GM10847 (cell line): Measurements from ENCODE around the gene NPPC.

ENCODE experiments used
- POLR2A ChIP-seq: IDR thresholded peaks from 2 replicates; pipeline ENCODE4 v1.6.1; 2011; ENCODE audit not compliant: insufficient read length; ENCODE audit errors: extremely low read depth

The NPPC gene

GRCh38 chr2:231939022-231939421 lies 12.8 kb upstream of the NPPC start:
- no peak for TF ChIP-seq POLR2A

GRCh38 chr2:231937057-231937456 lies 10.9 kb upstream of the NPPC start:
- TF ChIP-seq POLR2A, result no peak

GRCh38 chr2:231936491-231936890 lies 10.3 kb upstream of the NPPC start:
- TF ChIP-seq POLR2A, result no peak

- no peak for TF ChIP-seq POLR2A
Measured at GRCh38 chr2:231935815-231936214, 9.6 kb upstream of the NPPC start.

- no peak for TF ChIP-seq POLR2A
Measured at GRCh38 chr2:231935207-231935524, 9.0 kb upstream of the NPPC start.

GRCh38 chr2:231934441-231935206 lies 8.4 kb upstream of the NPPC start:
- TF ChIP-seq POLR2A, result no peak

- no peak for TF ChIP-seq POLR2A
Measured at GRCh38 chr2:231933916-231934401, 7.8 kb upstream of the NPPC start.

GRCh38 chr2:231932985-231933915 lies 7.1 kb upstream of the NPPC start:
- TF ChIP-seq POLR2A, result no peak

GRCh38 chr2:231932711-231932970 lies 6.4 kb upstream of the NPPC start:
- TF ChIP-seq POLR2A, result no peak

- TF ChIP-seq POLR2A, result no peak
Measured at GRCh38 chr2:231931481-231931915, 5.3 kb upstream of the NPPC start.

- no peak for TF ChIP-seq POLR2A
Measured at GRCh38 chr2:231930593-231931281, 4.5 kb upstream of the NPPC start.

GRCh38 chr2:231929961-231930592 lies 3.9 kb upstream of the NPPC start:
- no peak for TF ChIP-seq POLR2A

- no peak for TF ChIP-seq POLR2A
Measured at GRCh38 chr2:231928901-231929725, 2.9 kb upstream of the NPPC start.

- TF ChIP-seq POLR2A, result no peak
Measured at GRCh38 chr2:231928481-231928880, 2.3 kb upstream of the NPPC start.

GRCh38 chr2:231927566-231927890 lies 1.3 kb upstream of the NPPC start:
- TF ChIP-seq POLR2A, result no peak
